ENCODE data around the gene MAPK12. TPM values are rescaled to one million over a fixed set of nuclear protein-coding genes. Genes with fewer than 3 reads are reported as not detected.

The MAPK12 gene
- total and polyA plus RNA-seq, 9 donors, result 0.87 to 35.3 (median 23.3) TPM

GRCh38 chr22:50226875-50227165 lies 34.7 kb downstream of the MAPK12 start:
- DNase-seq, result no peak
- WGBS, 3 donors, result 87 to 91% (median 89%) methylated on average over 12 to 18 of the region's 18 CpGs
- H3K4me3 ChIP-seq, result no peak overlapping the region
- H3K9me3 ChIP-seq, result no peaks in the 10 kb centered on the region
- H3K36me3 ChIP-seq, result no peaks in the 10 kb centered on the region
- intact Hi-C loops (cut with DNase I), result no loop called here
- TF ChIP-seq CTCF (IDR thresholded peaks at IDR 0.05), result no peak
- TF ChIP-seq POLR2A (IDR thresholded peaks at IDR 0.05), result no peak
- TF ChIP-seq EP300 (IDR thresholded peaks at IDR 0.05), result no peak
- no peaks in the 10 kb centered on the region for H3K4me1 ChIP-seq (ENCODE audit: insufficient read depth)
- no peaks in the 10 kb centered on the region for H3K27me3 ChIP-seq
- H3K27ac ChIP-seq, result no peak overlapping the region

GRCh38 chr22:50226063-50226874 lies 35.2 kb downstream of the MAPK12 start:
- Histone ChIP-seq H3K36me3 (no peaks in the 10 kb centered on the region), H3K4me3 (no peak overlapping the region), H3K27me3 (no peaks in the 10 kb centered on the region), H3K27ac (no peak overlapping the region), H3K4me1 (ENCODE audit: insufficient read depth) (no peaks in the 10 kb centered on the region), H3K9me3 (no peaks in the 10 kb centered on the region)
- no peak for DNase-seq
- 87 to 90% (median 88%) methylated on average over 31 of the region's 31 CpGs for WGBS, 3 donors
- TF ChIP-seq POLR2A (IDR thresholded peaks at IDR 0.05), result no peak
- no peak for TF ChIP-seq CTCF (IDR thresholded peaks at IDR 0.05)
- no peak for TF ChIP-seq EP300 (IDR thresholded peaks at IDR 0.05)
- intact Hi-C loops (cut with DNase I), result no loop called here

- TF ChIP-seq CTCF (IDR thresholded peaks at IDR 0.05) (no peak), EP300 (IDR thresholded peaks at IDR 0.05) (no peak), POLR2A (IDR thresholded peaks at IDR 0.05) (no peak)
- no peak overlapping the region for H3K4me3 ChIP-seq
- H3K27ac ChIP-seq, result no peak overlapping the region
- intact Hi-C loops (cut with DNase I), result no loop called here
- no peaks in the 10 kb centered on the region for H3K27me3 ChIP-seq
- WGBS, 3 donors, result 75 to 88% (median 76%) methylated on average over 22 to 24 of the region's 24 CpGs
- no peak for DNase-seq
- H3K4me1 ChIP-seq (ENCODE audit: insufficient read depth), result no peaks in the 10 kb centered on the region
- no peaks in the 10 kb centered on the region for H3K9me3 ChIP-seq
- H3K36me3 ChIP-seq, result no peaks in the 10 kb centered on the region
These were observed 36.1 kb downstream of the MAPK12 start for GRCh38 chr22:50225200-50225969.

- 88 to 93% (median 89%) methylated on average over 16 of the region's 16 CpGs for WGBS, 3 donors
- H3K9me3 ChIP-seq, result no peaks in the 10 kb centered on the region
- DNase-seq, result no peak
- no peaks in the 10 kb centered on the region for H3K27me3 ChIP-seq
- H3K4me1 ChIP-seq (ENCODE audit: insufficient read depth), result peaks cover 4% of the 10 kb centered on the region
- no peak overlapping the region for H3K4me3 ChIP-seq
- H3K27ac ChIP-seq, result no peak overlapping the region
- intact Hi-C loops (cut with DNase I), result no loop called here
- TF ChIP-seq POLR2A (IDR thresholded peaks at IDR 0.05) (no peak), EP300 (IDR thresholded peaks at IDR 0.05) (no peak), CTCF (IDR thresholded peaks at IDR 0.05) (no peak)
- H3K36me3 ChIP-seq, result no peaks in the 10 kb centered on the region
These were observed 37.4 kb downstream of the MAPK12 start for GRCh38 chr22:50224071-50224470.
